HG02938 (cell line): ENCODE measurements around the gene DDC.

Source experiments
- ATAC-seq: cut with Tn5 transposase; IDR thresholded peaks from one replicate; pipeline ENCODE4 v1.9.1; 2021; ENCODE audit warnings: mild to moderate bottlenecking, moderate library complexity; ENCODE audit not compliant: unreplicated experiment

Gene DDC

GRCh38 chr7:50418526-50419290 lies 146.5 kb downstream of the DDC start:
- ATAC-seq: no peak

DNA sequence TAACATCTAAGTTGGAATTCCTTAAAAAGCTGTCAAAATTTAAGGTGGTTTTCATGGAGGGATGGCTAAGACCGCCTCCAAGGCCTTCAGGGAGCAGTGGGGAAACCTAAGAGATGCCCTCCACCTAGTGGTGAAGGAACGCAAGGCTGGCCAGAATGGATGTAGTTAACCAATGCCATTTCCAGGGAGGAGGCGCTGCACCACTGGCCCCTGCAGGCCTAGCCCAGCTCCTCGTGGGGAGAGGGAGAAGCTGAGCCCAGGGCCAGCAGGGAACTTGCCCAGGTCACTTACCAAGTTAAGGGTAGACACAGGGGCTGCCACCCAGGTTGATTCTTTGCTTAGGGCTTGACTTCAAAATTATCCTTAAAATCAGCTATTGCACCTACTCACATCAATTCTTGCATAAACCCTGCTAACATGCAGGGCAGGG lies 147.1 kb downstream of the DDC start:
- peak; percentile 89 for ATAC-seq

DNA sequence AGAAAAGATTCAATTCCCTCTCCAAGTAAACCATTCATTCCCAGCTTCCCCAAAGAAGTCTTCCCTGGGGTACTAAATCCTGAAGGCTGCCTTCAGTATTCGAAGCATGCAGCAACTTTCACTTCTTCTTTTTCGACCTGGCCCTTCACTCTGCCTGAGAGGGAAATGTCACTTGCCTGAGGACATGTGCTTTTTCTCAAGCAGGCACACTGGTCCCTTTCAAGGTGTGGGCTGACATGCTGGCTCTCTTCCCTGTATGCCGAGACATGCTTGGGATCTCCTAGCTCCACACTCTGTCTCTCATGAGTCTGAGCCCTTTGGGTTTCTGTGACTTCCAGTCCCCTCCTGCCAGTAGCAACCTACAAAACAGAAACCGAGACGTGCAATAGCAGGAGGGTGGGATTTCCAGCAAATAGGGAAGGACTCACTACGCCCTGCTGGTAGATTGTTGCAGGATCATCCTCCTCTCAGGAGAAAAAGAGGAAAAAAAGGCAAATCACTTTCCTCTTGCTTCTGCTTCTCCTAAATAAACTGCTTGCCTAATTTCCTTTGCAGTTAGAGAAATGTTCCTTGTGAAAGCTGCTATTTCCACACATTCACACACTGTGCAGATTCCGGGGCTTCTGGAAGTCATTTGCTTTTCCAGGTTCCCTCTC lies 148.6 kb downstream of the DDC start:
- peak; percentile 78 for ATAC-seq

DNA sequence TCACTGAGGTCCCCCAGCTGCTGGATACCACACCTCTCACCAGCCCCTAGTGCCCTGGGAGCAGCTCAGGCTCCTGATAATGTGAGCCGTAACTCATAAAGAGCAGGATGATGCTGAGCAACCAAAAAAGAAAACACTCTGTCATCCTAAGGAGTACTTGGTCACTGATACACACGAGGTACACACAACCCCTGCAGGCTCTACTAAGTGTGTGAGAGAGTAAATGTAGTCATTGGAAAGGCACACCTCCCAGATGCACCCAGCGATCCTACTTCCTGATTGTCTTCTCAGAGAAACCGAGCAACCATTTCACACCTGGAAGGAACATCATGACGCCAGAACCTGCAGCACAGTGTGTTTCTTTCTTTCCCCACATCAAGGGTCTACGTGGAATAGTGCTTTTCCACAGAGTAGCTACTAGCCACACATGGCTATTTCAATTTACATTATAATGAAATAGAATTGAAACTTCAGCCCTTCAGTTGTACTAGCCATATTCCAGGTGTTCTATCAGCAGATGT lies 149.3 kb downstream of the DDC start:
- no peak for ATAC-seq

GRCh38 chr7:50413561-50413960 lies 151.6 kb downstream of the DDC start:
- no peak for ATAC-seq

DNA sequence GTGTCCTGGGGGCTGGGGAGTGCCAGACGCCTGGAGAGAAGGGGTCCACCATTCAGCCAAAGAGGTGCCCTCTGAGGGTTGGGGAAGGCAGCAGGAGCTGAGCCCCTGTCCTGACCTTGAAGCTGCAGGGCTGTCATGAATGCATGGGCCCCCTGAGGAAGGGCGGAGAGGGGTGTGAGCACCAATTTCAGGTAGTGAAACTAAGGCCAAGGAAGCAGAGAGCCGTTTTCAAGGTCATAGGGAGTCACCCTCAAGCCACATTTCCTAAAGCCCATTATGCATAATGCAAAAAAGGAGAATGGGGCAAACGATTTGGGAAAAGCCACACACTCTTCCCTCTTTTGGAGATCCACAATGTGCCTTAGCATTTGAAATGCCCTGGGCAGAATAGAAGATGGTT lies 152.2 kb downstream of the DDC start:
- ATAC-seq: no peak

- ATAC-seq: no peak
These were observed 153.9 kb downstream of the DDC start for GRCh38 chr7:50411332-50411731.

- ATAC-seq: peak; percentile 45
These were observed 155.1 kb downstream of the DDC start for GRCh38 chr7:50409856-50410745.
